Breast epithelium (tissue), 4 donors: ENCODE data around the gene NKIRAS2. TPM values are rescaled to one million over a fixed set of nuclear protein-coding genes. Genes with fewer than 3 reads are reported as not detected.

ENCODE experiments used
- DNase-seq, 2 donors: peaks; one replicate each; pipeline ENCODE4 v3.0.0-alpha.2; 2019; ENCODE audit warnings: low spot score in 2 of 2
- H3K27ac ChIP-seq, 2 donors: fragments of 200-600 bp; sonication (generic) in 1 of 2; one replicate each; pipeline ENCODE4 v1.5.1; 2016 to 2019; ENCODE audit warnings: mild to moderate bottlenecking in 1 of 2
- H3K27me3 ChIP-seq, 2 donors: fragments of 200-600 bp; sonication (generic) in 1 of 2; one replicate each; pipeline versions ENCODE4 v1.5.1 to v1.6.0; 2017 to 2019; ENCODE audit warnings: control low read depth in 1 of 2, mild to moderate bottlenecking in 1 of 2
- H3K36me3 ChIP-seq: fragments of 200-600 bp; one replicate; pipeline ENCODE4 v1.5.1; 2019
- H3K4me1 ChIP-seq, 2 donors: fragments of 200-600 bp; sonication (generic); one replicate each; pipeline ENCODE4 v1.5.1; 2016 to 2019; ENCODE audit warnings: control low read depth in 1 of 2
- H3K4me3 ChIP-seq, 3 donors: fragments of 200-600 bp; sonication (generic); 1 replicate in 2 of 3; 2 replicates in 1 of 3; pipeline ENCODE4 v1.5.1; 2016 to 2019; ENCODE audit warnings: mild to moderate bottlenecking in 3 of 3, moderate library complexity in 2 of 3
- H3K9me3 ChIP-seq, 2 donors: fragments of 200-600 bp; sonication (generic) in 1 of 2; one replicate each; pipeline ENCODE4 v1.5.1; 2016 to 2019; ENCODE audit warnings: control low read depth in 1 of 2
- POLR2A ChIP-seq: fragments of 450-650 bp; IDR thresholded peaks from one replicate; pipeline ENCODE4 v1.6.1; 2016; ENCODE audit warnings: antibody characterized with exemption, mild to moderate bottlenecking, moderate library complexity
- POLR2AphosphoS5 ChIP-seq, 3 donors: sonication (generic); formaldehyde crosslinking; IDR thresholded peaks; one replicate each; pipeline ENCODE4 v1.6.1; 2017; ENCODE audit warnings: antibody characterized with exemption in 3 of 3
- intact Hi-C: fragments of 100-400 bp; cut with DNase I; formaldehyde crosslinking; loops from one replicate; pipeline ENCODE4 v1.15.1; 2023; ENCODE audit warnings: low total_unique reads
- total RNA-seq, 3 donors: library from RNA; depleted of rRNA; stranded (reverse); fragments of >200 nt; gene quantifications; one replicate each; pipeline ENCODE4 v1.1.0, GENCODE V29; 2016
- TF ChIP-seq, protein P1 (sequence below), 3 donors: fragments of 450-650 bp; IDR thresholded peaks; one replicate each; pipeline ENCODE4 v1.5.1; 2016 to 2017; ENCODE audit warnings: antibody characterized with exemption in 3 of 3, mild to moderate bottlenecking in 3 of 3, moderate library complexity in 3 of 3

NKIRAS2 gene
- total RNA-seq, 3 donors from 2014 or later = 21.6 to 33.8 (median 22.5) TPM

DNA sequence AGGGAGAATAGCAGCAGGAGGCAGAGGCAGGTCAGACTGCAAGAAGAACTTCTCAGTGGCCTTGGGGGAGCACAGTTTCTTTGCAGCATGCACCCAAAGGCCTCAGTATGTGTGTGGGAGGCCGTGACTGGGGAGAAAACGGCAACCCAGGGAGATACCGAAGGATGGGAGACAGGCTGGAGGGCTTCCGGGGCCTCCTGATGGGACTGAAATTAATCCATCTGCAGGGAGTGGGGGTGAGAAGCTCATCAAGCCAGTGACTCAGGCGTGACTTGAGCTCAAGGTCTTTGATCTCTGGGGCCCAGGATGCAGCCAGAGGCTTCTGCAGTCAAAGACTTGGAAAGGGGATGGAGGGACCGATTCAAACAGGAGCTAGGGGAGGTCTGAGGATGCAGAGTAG, 35.6 kb downstream of the NKIRAS2 start:
- no peaks in the 10 kb centered on the region for H3K9me3 ChIP-seq
- H3K4me1 ChIP-seq = no peaks in the 10 kb centered on the region
- intact Hi-C loops = no loop called here
- H3K27ac ChIP-seq = no peak overlapping the region
- DNase-seq = no peak
- no peak overlapping the region for H3K4me3 ChIP-seq
- no peaks in the 10 kb centered on the region for H3K36me3 ChIP-seq
- no peaks in the 10 kb centered on the region for H3K27me3 ChIP-seq
- TF ChIP-seq, protein P1, sequence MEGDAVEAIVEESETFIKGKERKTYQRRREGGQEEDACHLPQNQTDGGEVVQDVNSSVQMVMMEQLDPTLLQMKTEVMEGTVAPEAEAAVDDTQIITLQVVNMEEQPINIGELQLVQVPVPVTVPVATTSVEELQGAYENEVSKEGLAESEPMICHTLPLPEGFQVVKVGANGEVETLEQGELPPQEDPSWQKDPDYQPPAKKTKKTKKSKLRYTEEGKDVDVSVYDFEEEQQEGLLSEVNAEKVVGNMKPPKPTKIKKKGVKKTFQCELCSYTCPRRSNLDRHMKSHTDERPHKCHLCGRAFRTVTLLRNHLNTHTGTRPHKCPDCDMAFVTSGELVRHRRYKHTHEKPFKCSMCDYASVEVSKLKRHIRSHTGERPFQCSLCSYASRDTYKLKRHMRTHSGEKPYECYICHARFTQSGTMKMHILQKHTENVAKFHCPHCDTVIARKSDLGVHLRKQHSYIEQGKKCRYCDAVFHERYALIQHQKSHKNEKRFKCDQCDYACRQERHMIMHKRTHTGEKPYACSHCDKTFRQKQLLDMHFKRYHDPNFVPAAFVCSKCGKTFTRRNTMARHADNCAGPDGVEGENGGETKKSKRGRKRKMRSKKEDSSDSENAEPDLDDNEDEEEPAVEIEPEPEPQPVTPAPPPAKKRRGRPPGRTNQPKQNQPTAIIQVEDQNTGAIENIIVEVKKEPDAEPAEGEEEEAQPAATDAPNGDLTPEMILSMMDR (IDR thresholded peaks at IDR 0.05) = no peak
- TF ChIP-seq POLR2AphosphoS5 (IDR thresholded peaks at IDR 0.05) (no peak), POLR2A (no peak)

DNA sequence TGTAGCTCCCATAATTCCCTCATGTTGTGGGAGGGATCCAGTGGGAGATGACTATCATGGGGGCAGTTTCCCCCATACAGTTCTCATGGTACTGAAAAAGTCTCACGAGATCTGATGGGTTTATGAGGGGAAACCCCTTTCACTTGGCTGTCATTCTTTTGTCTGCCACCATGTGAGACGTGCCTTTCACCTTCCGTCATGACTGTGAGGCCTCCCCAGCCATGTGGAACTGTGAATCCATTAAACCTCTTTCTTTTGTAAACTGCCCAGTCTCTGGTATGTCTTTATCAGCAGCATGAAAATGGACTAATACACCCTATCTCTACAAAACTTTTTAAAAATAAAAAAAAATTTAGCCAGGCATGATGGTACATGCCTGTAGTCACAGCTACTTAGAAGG, 36.7 kb downstream of the NKIRAS2 start:
- TF ChIP-seq POLR2A = no peak
- TF ChIP-seq POLR2AphosphoS5 (IDR thresholded peaks at IDR 0.05) = no peak
- TF ChIP-seq, protein P1 (IDR thresholded peaks at IDR 0.05) = no peak
- no peak overlapping the region for H3K27ac ChIP-seq
- DNase-seq = no peak
- no peaks in the 10 kb centered on the region for H3K36me3 ChIP-seq
- no peak overlapping the region for H3K4me3 ChIP-seq
- no peaks in the 10 kb centered on the region for H3K9me3 ChIP-seq
- intact Hi-C loops = no loop called here
- no peaks in the 10 kb centered on the region for H3K27me3 ChIP-seq
- no peaks in the 10 kb centered on the region for H3K4me1 ChIP-seq

DNA sequence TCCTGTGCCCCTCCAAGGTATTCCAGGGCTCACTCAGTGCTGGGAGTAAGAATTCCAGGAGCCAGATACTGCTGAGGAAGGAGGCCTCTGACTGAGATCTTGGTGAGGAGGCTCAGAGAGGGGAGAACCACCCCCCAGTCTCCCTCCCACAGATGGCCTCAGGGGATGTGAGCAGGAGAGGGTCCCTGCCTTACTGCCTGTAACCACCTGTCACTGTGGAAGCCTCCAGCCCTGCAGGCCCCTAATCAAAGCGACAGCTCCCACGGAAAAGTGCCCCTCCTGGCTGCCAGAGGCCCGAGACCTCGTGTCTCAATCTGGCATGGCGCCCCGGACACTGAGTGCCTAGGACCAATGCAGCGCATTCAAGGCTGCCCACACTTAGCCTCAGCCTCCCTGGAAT, 38.2 kb downstream of the NKIRAS2 start:
- no peak for TF ChIP-seq POLR2A
- TF ChIP-seq, protein P1 (IDR thresholded peaks at IDR 0.05) = no peak
- no peak for TF ChIP-seq POLR2AphosphoS5 (IDR thresholded peaks at IDR 0.05)
- Histone ChIP-seq H3K9me3 (no peaks in the 10 kb centered on the region), H3K27ac (no peak overlapping the region), H3K4me3 (no peak overlapping the region), H3K27me3 (no peaks in the 10 kb centered on the region), H3K36me3 (no peaks in the 10 kb centered on the region), H3K4me1 (no peaks in the 10 kb centered on the region)
- DNase-seq = no peak
- intact Hi-C loops = no loop called here

DNA sequence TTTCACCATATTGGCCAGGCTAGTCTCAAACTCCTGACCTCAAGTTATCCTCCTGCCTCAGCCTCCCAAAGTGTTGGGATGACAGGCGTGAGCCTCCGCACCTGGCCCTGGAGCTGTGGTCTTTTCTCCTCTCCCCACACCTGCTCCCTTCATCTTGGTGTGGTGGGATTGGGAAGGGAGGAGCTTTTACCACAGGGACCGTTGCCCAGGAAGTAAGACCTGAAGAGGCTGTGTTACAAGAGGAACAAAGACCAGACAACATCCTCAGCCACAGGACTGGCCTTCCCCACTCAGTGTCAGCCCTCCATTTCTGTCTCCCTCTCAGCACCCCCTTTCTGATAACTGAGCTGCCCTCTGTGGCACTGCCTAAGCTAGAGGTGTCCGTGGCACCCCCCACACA, 39.9 kb downstream of the NKIRAS2 start:
- intact Hi-C loops = no loop called here
- H3K9me3 ChIP-seq = no peaks in the 10 kb centered on the region
- TF ChIP-seq POLR2A = no peak
- TF ChIP-seq POLR2AphosphoS5 (IDR thresholded peaks at IDR 0.05) = no peak
- TF ChIP-seq, protein P1 (IDR thresholded peaks at IDR 0.05) = no peak
- H3K27me3 ChIP-seq = no peaks in the 10 kb centered on the region
- H3K36me3 ChIP-seq = no peaks in the 10 kb centered on the region
- no peak overlapping the region for H3K27ac ChIP-seq
- H3K4me1 ChIP-seq = no peaks in the 10 kb centered on the region
- no peak for DNase-seq
- H3K4me3 ChIP-seq = no peak overlapping the region

DNA sequence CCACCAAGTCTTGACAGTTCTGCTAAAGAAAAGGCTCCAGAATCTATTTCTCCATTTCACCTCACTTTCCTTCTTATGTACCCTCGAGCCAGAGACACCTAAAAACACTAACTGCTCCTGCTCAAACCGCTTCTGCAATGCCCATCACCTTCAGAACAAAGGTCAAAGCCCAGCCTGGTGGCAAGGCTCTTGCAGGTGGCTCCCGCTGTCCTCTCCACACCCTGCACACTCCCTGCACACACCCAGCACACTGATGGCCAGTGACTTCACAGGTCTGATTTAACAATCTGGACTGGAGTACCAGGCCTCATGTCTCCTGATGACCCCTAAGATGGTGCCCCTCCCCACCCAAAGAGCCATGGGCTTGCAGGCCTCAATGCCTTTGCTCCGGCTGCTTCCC, 40.3 kb downstream of the NKIRAS2 start:
- no peaks in the 10 kb centered on the region for H3K27me3 ChIP-seq
- no peak overlapping the region for H3K27ac ChIP-seq
- intact Hi-C loops = no loop called here
- no peaks in the 10 kb centered on the region for H3K36me3 ChIP-seq
- no peak for DNase-seq
- TF ChIP-seq, protein P1 (IDR thresholded peaks at IDR 0.05) = no peak
- TF ChIP-seq POLR2A = no peak
- no peak for TF ChIP-seq POLR2AphosphoS5 (IDR thresholded peaks at IDR 0.05)
- no peak overlapping the region for H3K4me3 ChIP-seq
- no peaks in the 10 kb centered on the region for H3K9me3 ChIP-seq
- H3K4me1 ChIP-seq = no peaks in the 10 kb centered on the region
